ENCODE data around the gene FRMD8. TPM values are rescaled to one million over a fixed set of nuclear protein-coding genes. Genes with fewer than 3 reads are reported as not detected.

The FRMD8 gene
- total and polyA plus RNA-seq, 4 donors: 2.8 to 22.8 (median 15.0) TPM

- TF ChIP-seq RXRA (IDR thresholded peaks at IDR 0.05) (no peak), HNF4G (IDR thresholded peaks at IDR 0.05) (no peak), ZBTB33 (IDR thresholded peaks at IDR 0.05) (no peak), RAD21 (IDR thresholded peaks at IDR 0.05) (no peak), GABPA (IDR thresholded peaks at IDR 0.05 in 1 of 2, conservative IDR thresholded peaks at IDR 0.05 in 1 of 2) (no peak), FOXA1 (IDR thresholded peaks at IDR 0.05) (no peak), CTCF (IDR thresholded peaks at IDR 0.05; ENCODE audit: low read depth, low read length, missing input control) (no peak), SP1 (IDR thresholded peaks at IDR 0.05) (no peak), JUND (IDR thresholded peaks at IDR 0.05) (no peak), YY1 (IDR thresholded peaks at IDR 0.05) (no peak)
- TF ChIP-seq, protein P1, sequence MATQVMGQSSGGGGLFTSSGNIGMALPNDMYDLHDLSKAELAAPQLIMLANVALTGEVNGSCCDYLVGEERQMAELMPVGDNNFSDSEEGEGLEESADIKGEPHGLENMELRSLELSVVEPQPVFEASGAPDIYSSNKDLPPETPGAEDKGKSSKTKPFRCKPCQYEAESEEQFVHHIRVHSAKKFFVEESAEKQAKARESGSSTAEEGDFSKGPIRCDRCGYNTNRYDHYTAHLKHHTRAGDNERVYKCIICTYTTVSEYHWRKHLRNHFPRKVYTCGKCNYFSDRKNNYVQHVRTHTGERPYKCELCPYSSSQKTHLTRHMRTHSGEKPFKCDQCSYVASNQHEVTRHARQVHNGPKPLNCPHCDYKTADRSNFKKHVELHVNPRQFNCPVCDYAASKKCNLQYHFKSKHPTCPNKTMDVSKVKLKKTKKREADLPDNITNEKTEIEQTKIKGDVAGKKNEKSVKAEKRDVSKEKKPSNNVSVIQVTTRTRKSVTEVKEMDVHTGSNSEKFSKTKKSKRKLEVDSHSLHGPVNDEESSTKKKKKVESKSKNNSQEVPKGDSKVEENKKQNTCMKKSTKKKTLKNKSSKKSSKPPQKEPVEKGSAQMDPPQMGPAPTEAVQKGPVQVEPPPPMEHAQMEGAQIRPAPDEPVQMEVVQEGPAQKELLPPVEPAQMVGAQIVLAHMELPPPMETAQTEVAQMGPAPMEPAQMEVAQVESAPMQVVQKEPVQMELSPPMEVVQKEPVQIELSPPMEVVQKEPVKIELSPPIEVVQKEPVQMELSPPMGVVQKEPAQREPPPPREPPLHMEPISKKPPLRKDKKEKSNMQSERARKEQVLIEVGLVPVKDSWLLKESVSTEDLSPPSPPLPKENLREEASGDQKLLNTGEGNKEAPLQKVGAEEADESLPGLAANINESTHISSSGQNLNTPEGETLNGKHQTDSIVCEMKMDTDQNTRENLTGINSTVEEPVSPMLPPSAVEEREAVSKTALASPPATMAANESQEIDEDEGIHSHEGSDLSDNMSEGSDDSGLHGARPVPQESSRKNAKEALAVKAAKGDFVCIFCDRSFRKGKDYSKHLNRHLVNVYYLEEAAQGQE (IDR thresholded peaks at IDR 0.05): no peak
- DNase-seq (ENCODE audit: low spot score): no peak
Measured at GRCh38 chr11:65392899-65393298, 6.5 kb downstream of the FRMD8 start.

GRCh38 chr11:65393513-65394079, 7.2 kb downstream of the FRMD8 start:
- no peak overlapping the region for H3K9ac ChIP-seq (ENCODE audit: low read depth in 1 of 2, low read length in 2 of 2)
- H3K36me3 ChIP-seq (ENCODE audit: control insufficient read depth in 4 of 4, insufficient read depth in 3 of 4, low read depth in 1 of 4, low read length in 3 of 4): peaks cover 0 to 22% (median 3%) of the 10 kb centered on the region in 4 donors
- no peaks in the 10 kb centered on the region for H3K4me1 ChIP-seq (ENCODE audit: control insufficient read depth in 4 of 4, insufficient read depth in 4 of 4, low read length in 3 of 4)
- WGBS: 89% methylated on average over 17 of the region's 17 CpGs
- no peak for DNase-seq (ENCODE audit: low spot score)
- no peak overlapping the region for H3K27ac ChIP-seq (ENCODE audit: low read depth in 1 of 2, low read length in 2 of 2)
- no peaks in the 10 kb centered on the region for H3K27me3 ChIP-seq (ENCODE audit: control insufficient read depth in 4 of 4, insufficient read depth in 4 of 4, low read length in 3 of 4)
- TF ChIP-seq RXRA (IDR thresholded peaks at IDR 0.05): no peak
- TF ChIP-seq GABPA (IDR thresholded peaks at IDR 0.05 in 1 of 2, conservative IDR thresholded peaks at IDR 0.05 in 1 of 2): no peak
- TF ChIP-seq YY1 (IDR thresholded peaks at IDR 0.05): no peak
- TF ChIP-seq HNF4A (conservative IDR thresholded peaks at IDR 0.05): no peak
- TF ChIP-seq FOXA1 (IDR thresholded peaks at IDR 0.05): no peak
- TF ChIP-seq FOXA2 (IDR thresholded peaks at IDR 0.05): no peak
- TF ChIP-seq HNF4G (IDR thresholded peaks at IDR 0.05): no peak
- TF ChIP-seq ZBTB33 (IDR thresholded peaks at IDR 0.05): no peak
- TF ChIP-seq CTCF (IDR thresholded peaks at IDR 0.05; ENCODE audit: low read depth, low read length, missing input control): no peak
- no peaks in the 10 kb centered on the region for H3K9me3 ChIP-seq (ENCODE audit: control insufficient read depth in 4 of 4, low read length in 3 of 4)
- no peak overlapping the region for H3K4me3 ChIP-seq (ENCODE audit: low read depth in 1 of 3, low read length in 3 of 3)

More at GRCh38 chr11:65392899-65393298, 6.5 kb downstream of the FRMD8 start:
- H3K36me3 ChIP-seq (ENCODE audit: control insufficient read depth in 4 of 4, insufficient read depth in 3 of 4, low read depth in 1 of 4, low read length in 3 of 4): peaks cover 0 to 17% (median 3%) of the 10 kb centered on the region in 4 donors
- no peak overlapping the region for H3K27ac ChIP-seq (ENCODE audit: low read depth in 1 of 2, low read length in 2 of 2)
- no peak overlapping the region for H3K9ac ChIP-seq (ENCODE audit: low read depth in 1 of 2, low read length in 2 of 2)
- no peaks in the 10 kb centered on the region for H3K4me1 ChIP-seq (ENCODE audit: control insufficient read depth in 4 of 4, insufficient read depth in 4 of 4, low read length in 3 of 4)
- no peaks in the 10 kb centered on the region for H3K9me3 ChIP-seq (ENCODE audit: control insufficient read depth in 4 of 4, low read length in 3 of 4)
- WGBS: 89% methylated on average over 5 of the region's 5 CpGs
- no peaks in the 10 kb centered on the region for H3K27me3 ChIP-seq (ENCODE audit: control insufficient read depth in 4 of 4, insufficient read depth in 4 of 4, low read length in 3 of 4)
- no peak overlapping the region for H3K4me3 ChIP-seq (ENCODE audit: low read depth in 1 of 3, low read length in 3 of 3)
